Measurements from ENCODE around the gene TIMM10. TPM values are rescaled to one million over a fixed set of nuclear protein-coding genes. Genes with fewer than 3 reads are reported as not detected.
A peak's percentile ranks its signal among the peaks of the same experiment; 100 is the strongest.
"Not testable (repeated sequence)": the region's sequence is repeated elsewhere in the genome, so short reads cannot be mapped to it uniquely, and the experiment has no call there.

TIMM10 gene
- total RNA-seq, 2 donors from 2014 or later = 56.4 to 125 TPM

- Mint-ChIP-seq H3K36me3 (ENCODE audit: low read depth) (peaks cover 81% of the 10 kb centered on the region), H3K27ac (no peak overlapping the region), H3K4me3 (no peak overlapping the region), H3K4me1 (no peaks in the 10 kb centered on the region), H3K27me3 (no peaks in the 10 kb centered on the region), H3K9me3 (no peaks in the 10 kb centered on the region)
- ATAC-seq (replicated peaks) = no peak
These were observed 19.4 kb upstream of the TIMM10 start for GRCh38 chr11:57549983-57550382.

GRCh38 chr11:57547854-57548377 is 17.4 kb upstream of the TIMM10 start:
- no peaks in the 10 kb centered on the region for H3K9me3 Mint-ChIP-seq
- no peaks in the 10 kb centered on the region for H3K4me1 Mint-ChIP-seq
- ATAC-seq (replicated peaks) = peak; percentile 18
- H3K27me3 Mint-ChIP-seq = no peaks in the 10 kb centered on the region
- no peak overlapping the region for H3K4me3 Mint-ChIP-seq
- H3K36me3 Mint-ChIP-seq (ENCODE audit: low read depth) = peaks cover 61% of the 10 kb centered on the region
- H3K27ac Mint-ChIP-seq = peak overlapping the region; percentile 56

GRCh38 chr11:57546869-57547475 is 16.4 kb upstream of the TIMM10 start:
- Mint-ChIP-seq H3K4me1 (no peaks in the 10 kb centered on the region), H3K27me3 (no peaks in the 10 kb centered on the region), H3K9me3 (no peaks in the 10 kb centered on the region), H3K36me3 (ENCODE audit: low read depth) (peaks cover 56% of the 10 kb centered on the region), H3K4me3 (no peak overlapping the region), H3K27ac (peak overlapping the region; percentile 56)
- peak; percentile 77 for ATAC-seq (replicated peaks)

- H3K27me3 Mint-ChIP-seq = no peaks in the 10 kb centered on the region
- no peak for ATAC-seq (replicated peaks)
These were observed 15.9 kb upstream of the TIMM10 start for GRCh38 chr11:57546451-57546850.

GRCh38 chr11:57545883-57546282 is 15.3 kb upstream of the TIMM10 start:
- Mint-ChIP-seq H3K4me1 (no peaks in the 10 kb centered on the region), H3K27ac (no peak overlapping the region), H3K4me3 (no peak overlapping the region), H3K27me3 (no peaks in the 10 kb centered on the region), H3K9me3 (no peaks in the 10 kb centered on the region), H3K36me3 (ENCODE audit: low read depth) (peaks cover 47% of the 10 kb centered on the region)
- no peak for ATAC-seq (replicated peaks)

More at GRCh38 chr11:57546451-57546850, 15.9 kb upstream of the TIMM10 start:
- Mint-ChIP-seq H3K27ac (no peak overlapping the region), H3K36me3 (ENCODE audit: low read depth) (peaks cover 51% of the 10 kb centered on the region), H3K4me3 (no peak overlapping the region), H3K9me3 (no peaks in the 10 kb centered on the region), H3K4me1 (no peaks in the 10 kb centered on the region)

- H3K4me1 Mint-ChIP-seq = no peaks in the 10 kb centered on the region
- H3K27me3 Mint-ChIP-seq = no peaks in the 10 kb centered on the region
- no peak overlapping the region for H3K27ac Mint-ChIP-seq
- peaks cover 38% of the 10 kb centered on the region for H3K36me3 Mint-ChIP-seq (ENCODE audit: low read depth)
- no peak overlapping the region for H3K4me3 Mint-ChIP-seq
- no peak for ATAC-seq (replicated peaks)
- no peaks in the 10 kb centered on the region for H3K9me3 Mint-ChIP-seq
These were observed 14.0 kb upstream of the TIMM10 start for GRCh38 chr11:57544566-57544965.

GRCh38 chr11:57543593-57543992 is 13.0 kb upstream of the TIMM10 start:
- ATAC-seq (replicated peaks) = no peak
- H3K4me3 Mint-ChIP-seq = no peak overlapping the region
- H3K9me3 Mint-ChIP-seq = no peaks in the 10 kb centered on the region
- H3K27ac Mint-ChIP-seq = no peak overlapping the region
- H3K27me3 Mint-ChIP-seq = no peaks in the 10 kb centered on the region
- peaks cover 30% of the 10 kb centered on the region for H3K36me3 Mint-ChIP-seq (ENCODE audit: low read depth)
- H3K4me1 Mint-ChIP-seq = no peaks in the 10 kb centered on the region

GRCh38 chr11:57542582-57542981 is 12.0 kb upstream of the TIMM10 start:
- Mint-ChIP-seq H3K27ac (peak overlapping the region; percentile 50), H3K9me3 (no peaks in the 10 kb centered on the region), H3K36me3 (ENCODE audit: low read depth) (peaks cover 20% of the 10 kb centered on the region), H3K27me3 (no peaks in the 10 kb centered on the region), H3K4me1 (no peaks in the 10 kb centered on the region), H3K4me3 (no peak overlapping the region)
- no peak for ATAC-seq (replicated peaks)

GRCh38 chr11:57541169-57541568 is 10.6 kb upstream of the TIMM10 start:
- Mint-ChIP-seq H3K9me3 (no peaks in the 10 kb centered on the region), H3K4me3 (no peak overlapping the region), H3K27ac (peak overlapping the region; percentile 59), H3K36me3 (ENCODE audit: low read depth) (peaks cover 10% of the 10 kb centered on the region), H3K27me3 (no peaks in the 10 kb centered on the region), H3K4me1 (no peaks in the 10 kb centered on the region)
- ATAC-seq (replicated peaks) = no peak

GRCh38 chr11:57539342-57539741 is 8.8 kb upstream of the TIMM10 start:
- Mint-ChIP-seq H3K4me3 (no peak overlapping the region), H3K9me3 (no peaks in the 10 kb centered on the region), H3K4me1 (no peaks in the 10 kb centered on the region), H3K27me3 (no peaks in the 10 kb centered on the region), H3K27ac (no peak overlapping the region), H3K36me3 (ENCODE audit: low read depth) (peaks cover 10% of the 10 kb centered on the region)
- ATAC-seq (replicated peaks) = no peak

GRCh38 chr11:57536947-57537619 is 6.5 kb upstream of the TIMM10 start, which contains the start of gene SMTNL1:
SMTNL1 (plus strand) TSS chr11:57537595; CDS start chr11:57542643, 5,048 bp downstream.
- Mint-ChIP-seq H3K27me3 (no peaks in the 10 kb centered on the region), H3K9me3 (no peaks in the 10 kb centered on the region), H3K27ac (peak within 1 kb of the TSS; percentile 56), H3K36me3 (ENCODE audit: low read depth) (peaks cover 5% of the 10 kb centered on the region), H3K4me3 (no peak within 1 kb of the TSS), H3K4me1 (no peaks in the 10 kb centered on the region)
- ATAC-seq (replicated peaks) = no peak

- not testable (repeated sequence) for H3K27me3 Mint-ChIP-seq; ATAC-seq (replicated peaks); H3K9me3 Mint-ChIP-seq; H3K4me3 Mint-ChIP-seq; H3K4me1 Mint-ChIP-seq
- peaks cover 16% of the 10 kb centered on the region for H3K36me3 Mint-ChIP-seq (ENCODE audit: low read depth)
- peak overlapping the region; percentile 51 for H3K27ac Mint-ChIP-seq
These were observed 3.9 kb upstream of the TIMM10 start for GRCh38 chr11:57534449-57534848.

- Mint-ChIP-seq H3K4me1 (peaks cover 16% of the 10 kb centered on the region), H3K9me3 (no peaks in the 10 kb centered on the region), H3K27me3 (no peaks in the 10 kb centered on the region), H3K27ac (peak overlapping the region; percentile 97), H3K36me3 (ENCODE audit: low read depth) (peaks cover 45% of the 10 kb centered on the region), H3K4me3 (peak overlapping the region; percentile 99)
- ATAC-seq (replicated peaks) = peak; percentile 4
These were observed 349 bp downstream of the TIMM10 start for GRCh38 chr11:57530215-57530595.

GRCh38 chr11:57529012-57529411 is 1.5 kb downstream of the TIMM10 start:
- Mint-ChIP-seq H3K27me3 (no peaks in the 10 kb centered on the region), H3K36me3 (ENCODE audit: low read depth) (peaks cover 45% of the 10 kb centered on the region), H3K4me3 (peak overlapping the region; percentile 99), H3K4me1 (peaks cover 16% of the 10 kb centered on the region), H3K27ac (no peak overlapping the region), H3K9me3 (no peaks in the 10 kb centered on the region)
- ATAC-seq (replicated peaks) = no peak

- H3K4me3 Mint-ChIP-seq = no peak overlapping the region
- ATAC-seq (replicated peaks) = no peak
- H3K27me3 Mint-ChIP-seq = no peaks in the 10 kb centered on the region
- H3K36me3 Mint-ChIP-seq (ENCODE audit: low read depth) = peaks cover 45% of the 10 kb centered on the region
- H3K4me1 Mint-ChIP-seq = peaks cover 16% of the 10 kb centered on the region
- H3K27ac Mint-ChIP-seq = no peak overlapping the region
- no peaks in the 10 kb centered on the region for H3K9me3 Mint-ChIP-seq
These were observed 3.4 kb downstream of the TIMM10 start for GRCh38 chr11:57527056-57527631.
